Adrenal gland (tissue), 12 donors: ENCODE measurements around the gene EYA4. TPM values are rescaled to one million over a fixed set of nuclear protein-coding genes. Genes with fewer than 3 reads are reported as not detected.

Experiments
- DNase-seq, 7 donors: peaks; one replicate each; pipeline ENCODE4 v3.0.0-alpha.2; 2019 to 2020
- H3K27ac ChIP-seq, 5 donors: fragments of 200-600 bp; sonication (generic) in 4 of 5; 1 replicate in 3 of 5; 2 replicates in 2 of 5; pipeline versions ENCODE4 v1.5.1 to v1.8.0; 2016 to 2020; ENCODE audit warnings: mild to moderate bottlenecking in 1 of 5
- H3K27me3 ChIP-seq: fragments of 200-600 bp; 2 replicates; pipeline ENCODE4 v1.8.0; 2021
- H3K36me3 ChIP-seq, 2 donors: fragments of 200-600 bp; replicated peaks in 1 of 2; 1 replicate in 1 of 2; 2 replicates in 1 of 2; pipeline versions ENCODE4 v1.5.1 to v1.8.0; 2018 to 2022
- H3K4me1 ChIP-seq, 2 donors: fragments of 200-600 bp; replicated peaks in 1 of 2; 1 replicate in 1 of 2; 2 replicates in 1 of 2; pipeline versions ENCODE4 v1.5.1 to v1.8.0; 2018 to 2021
- H3K4me3 ChIP-seq, 4 donors: fragments of 200-600 bp; sonication (generic) in 3 of 4; one replicate each; pipeline ENCODE4 v1.5.1; 2016 to 2018
- H3K9me3 ChIP-seq, 3 donors: fragments of 200-600 bp; sonication (generic) in 1 of 3; replicated peaks in 1 of 3; 1 replicate in 2 of 3; 2 replicates in 1 of 3; pipeline versions ENCODE4 v1.5.1 to v1.8.0; 2016 to 2021
- POLR2A ChIP-seq, 2 donors: fragments of 450-650 bp; IDR thresholded peaks; one replicate each; pipeline ENCODE4 v1.6.1; 2017; ENCODE audit warnings: antibody characterized with exemption in 2 of 2, mild to moderate bottlenecking in 2 of 2, moderate library complexity in 1 of 2
- WGBS, 4 donors: extraction: QIAGEN DNeasy Blood & Tissue Kit in 2 of 4; methylation state at CpG; one replicate each; pipeline versions ENCODE4 v1.1.5 to v1.1.7; 2013 to 2017; 5-methylcytosine and 5-hydroxymethylcytosine counted together
- intact Hi-C, 2 donors: fragments of 100-400 bp; cut with DNase I; formaldehyde crosslinking; loops; one replicate each; pipeline versions ENCODE4 v1.14.1 to v1.15.0; 2022 to 2023
- polyA plus RNA-seq, 3 donors: library from polyadenylated mRNA; stranded (reverse); fragments of 200-250 nt in 2 of 3; fragments of 350-450 nt in 1 of 3; fragmentation: Illumina TruSeq in 1 of 3; extraction: RNeasy Lipid Tissue Mini Kit (QIAGEN cat#74804) in 1 of 3; gene quantifications; one replicate each; pipeline ENCODE4 v1.2.3, GENCODE V29; 2013 to 2014
- total RNA-seq, 9 donors: library from RNA; depleted of rRNA in 4 of 9; stranded (reverse); fragments of >200 nt in 4 of 9; fragments of 120-200 nt in 1 of 9; fragmentation: NEBNext Ultra II Directional in 1 of 9; extraction: Animal tissue kit (Norgen Biotek cat#: 25700) in 1 of 9; gene quantifications; one replicate each; pipeline versions ENCODE4 v1.1.0 to v1.2.4, GENCODE V29; 2013 to 2023
- TF ChIP-seq, protein P1 (sequence below), 6 experiments: fragments of 450-650 bp in 4 of 6; fragments of 200-600 bp in 2 of 6; sonication (generic) in 1 of 6; IDR thresholded peaks; 1 replicate in 5 of 6; 2 replicates in 1 of 6; pipeline versions ENCODE4 v1.5.1 to v1.8.0; 2016 to 2021; ENCODE audit warnings: antibody characterized with exemption in 6 of 6, mild to moderate bottlenecking in 2 of 6, moderate library complexity in 1 of 6
- donor health status: healthy with polysubstance abuse.
- donor health status: Bipolar disorder and iron deficiency.
- donor health status: DM: yes; HTN: yes; CAD: no.
- donor health status: DM: no; HTN: no; CAD: no.
- donor health status: DM: no; HTN: no; CAD: no.
- donor health status: DM: yes; HTN: yes; CAD: no.

The EYA4 gene
- total and polyA plus RNA-seq, 12 donors, result 0.17 to 6.3 (median 1.6) TPM

DNA sequence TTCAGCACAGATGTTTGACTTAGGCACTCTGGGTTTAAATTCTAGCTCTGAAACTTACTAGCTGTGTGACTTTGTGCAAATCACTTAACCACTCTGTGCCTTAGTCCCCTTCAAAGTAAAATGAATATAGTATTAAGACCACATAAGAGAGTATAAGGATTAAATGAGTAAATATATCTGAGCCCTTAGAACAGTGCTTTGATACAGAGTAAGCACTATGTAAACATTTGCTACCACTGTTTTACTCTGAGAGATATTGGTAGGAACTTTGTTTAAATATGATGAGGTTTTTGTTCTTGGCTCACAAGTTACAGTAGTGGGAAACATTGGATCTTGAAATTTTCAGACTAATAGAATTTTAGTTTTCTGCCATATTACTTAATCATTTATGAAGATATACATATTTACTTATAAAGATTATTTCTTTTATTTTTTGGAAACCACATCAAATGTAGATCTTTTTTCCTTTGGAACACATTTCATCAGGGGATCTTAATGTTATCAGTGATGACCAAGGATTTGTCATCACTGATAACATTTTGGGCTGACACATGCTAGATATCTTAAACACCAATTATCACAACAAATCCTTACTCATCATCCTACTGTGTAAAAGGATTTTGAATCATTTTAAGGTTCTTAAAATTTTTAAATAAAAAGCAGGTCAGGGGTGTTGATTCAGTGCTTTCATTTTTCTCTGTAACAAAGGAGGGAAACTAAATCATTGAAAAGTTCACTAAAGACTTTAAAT is 226.2 kb downstream of the EYA4 start:
- intact Hi-C loops, result no loop called here
- DNase-seq, result no peak
- TF ChIP-seq POLR2A (IDR thresholded peaks at IDR 0.05), result no peak
- TF ChIP-seq, protein P1, sequence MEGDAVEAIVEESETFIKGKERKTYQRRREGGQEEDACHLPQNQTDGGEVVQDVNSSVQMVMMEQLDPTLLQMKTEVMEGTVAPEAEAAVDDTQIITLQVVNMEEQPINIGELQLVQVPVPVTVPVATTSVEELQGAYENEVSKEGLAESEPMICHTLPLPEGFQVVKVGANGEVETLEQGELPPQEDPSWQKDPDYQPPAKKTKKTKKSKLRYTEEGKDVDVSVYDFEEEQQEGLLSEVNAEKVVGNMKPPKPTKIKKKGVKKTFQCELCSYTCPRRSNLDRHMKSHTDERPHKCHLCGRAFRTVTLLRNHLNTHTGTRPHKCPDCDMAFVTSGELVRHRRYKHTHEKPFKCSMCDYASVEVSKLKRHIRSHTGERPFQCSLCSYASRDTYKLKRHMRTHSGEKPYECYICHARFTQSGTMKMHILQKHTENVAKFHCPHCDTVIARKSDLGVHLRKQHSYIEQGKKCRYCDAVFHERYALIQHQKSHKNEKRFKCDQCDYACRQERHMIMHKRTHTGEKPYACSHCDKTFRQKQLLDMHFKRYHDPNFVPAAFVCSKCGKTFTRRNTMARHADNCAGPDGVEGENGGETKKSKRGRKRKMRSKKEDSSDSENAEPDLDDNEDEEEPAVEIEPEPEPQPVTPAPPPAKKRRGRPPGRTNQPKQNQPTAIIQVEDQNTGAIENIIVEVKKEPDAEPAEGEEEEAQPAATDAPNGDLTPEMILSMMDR (IDR thresholded peaks at IDR 0.05), result no peak
- no peaks in the 10 kb centered on the region for H3K9me3 ChIP-seq
- no peaks in the 10 kb centered on the region for H3K27me3 ChIP-seq
- H3K4me3 ChIP-seq, result no peak overlapping the region
- H3K27ac ChIP-seq, result no peak overlapping the region
- no peaks in the 10 kb centered on the region for H3K4me1 ChIP-seq
- no peaks in the 10 kb centered on the region for H3K36me3 ChIP-seq

DNA sequence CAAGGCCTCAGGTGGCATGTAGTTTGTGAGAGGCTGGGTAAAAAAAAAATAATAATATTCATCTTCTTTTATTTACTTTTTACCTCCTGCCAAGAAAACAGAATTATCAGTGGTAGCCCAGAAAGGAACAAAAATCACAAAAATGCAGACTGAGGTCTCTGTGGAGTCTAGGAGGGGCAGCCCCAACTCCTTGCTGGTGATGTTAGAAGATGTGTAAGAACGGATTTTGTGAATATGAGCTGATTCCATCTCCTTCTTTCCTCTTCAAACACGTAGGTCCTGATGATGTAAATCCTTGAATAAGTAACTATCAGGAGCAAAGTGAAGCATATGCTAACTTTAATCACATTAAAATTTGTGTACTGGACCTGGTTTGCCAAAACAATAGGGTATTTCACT is 226.8 kb downstream of the EYA4 start:
- Histone ChIP-seq H3K27me3 (no peaks in the 10 kb centered on the region), H3K27ac (no peak overlapping the region), H3K9me3 (no peaks in the 10 kb centered on the region), H3K36me3 (no peaks in the 10 kb centered on the region), H3K4me3 (no peak overlapping the region), H3K4me1 (no peaks in the 10 kb centered on the region)
- no peak for TF ChIP-seq POLR2A (IDR thresholded peaks at IDR 0.05)
- TF ChIP-seq, protein P1 (IDR thresholded peaks at IDR 0.05), result no peak
- intact Hi-C loops, result no loop called here
- no peak for DNase-seq
- WGBS, 4 donors, result 54 to 62% (median 59%) methylated on average over 2 of the region's 2 CpGs

DNA sequence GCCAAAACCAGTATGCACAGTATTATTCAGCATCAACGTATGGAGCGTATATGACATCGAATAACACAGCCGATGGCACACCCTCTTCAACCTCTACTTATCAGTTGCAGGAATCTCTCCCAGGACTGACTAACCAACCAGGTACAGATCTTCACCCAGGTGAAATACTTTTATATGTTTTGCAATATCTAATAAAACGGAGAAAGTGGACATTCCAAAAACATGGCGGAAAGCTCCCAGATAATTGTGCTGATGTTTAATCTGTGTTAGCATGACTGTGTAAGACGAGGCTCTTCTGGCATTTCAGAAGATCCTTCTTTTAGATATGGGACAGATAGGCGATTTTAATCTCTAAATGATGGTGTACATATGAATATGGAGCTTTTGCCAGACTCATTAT is 227.4 kb downstream of the EYA4 start:
- WGBS, 4 donors, result 87 to 90% (median 88%) methylated on average over 8 of the region's 8 CpGs
- Histone ChIP-seq H3K4me3 (no peak overlapping the region), H3K27me3 (no peaks in the 10 kb centered on the region), H3K9me3 (no peaks in the 10 kb centered on the region), H3K4me1 (no peaks in the 10 kb centered on the region), H3K27ac (no peak overlapping the region), H3K36me3 (no peaks in the 10 kb centered on the region)
- no peak for DNase-seq
- TF ChIP-seq POLR2A (IDR thresholded peaks at IDR 0.05), result no peak
- TF ChIP-seq, protein P1 (IDR thresholded peaks at IDR 0.05), result no peak
- intact Hi-C loops, result no loop called here

DNA sequence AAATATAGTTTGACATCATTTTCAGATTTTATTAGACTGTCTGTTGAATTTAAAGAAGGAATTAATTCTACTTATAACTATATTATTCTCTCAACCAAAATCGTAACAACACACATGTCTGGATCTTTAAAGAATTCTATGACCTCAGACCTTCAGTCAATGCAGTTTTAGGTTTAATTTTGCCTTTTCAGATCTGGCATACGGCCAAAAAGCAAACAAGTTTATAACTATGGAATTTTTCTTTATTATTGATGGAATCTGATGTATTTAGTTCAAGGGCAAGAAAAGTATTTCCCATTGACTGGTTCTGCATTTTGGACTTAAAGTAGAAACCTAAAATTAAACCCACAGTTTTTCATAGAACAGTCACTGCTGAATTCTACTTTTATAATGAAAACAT is 233.4 kb downstream of the EYA4 start:
- Histone ChIP-seq H3K4me3 (no peak overlapping the region), H3K4me1 (no peaks in the 10 kb centered on the region), H3K9me3 (no peaks in the 10 kb centered on the region), H3K36me3 (no peaks in the 10 kb centered on the region), H3K27me3 (no peaks in the 10 kb centered on the region), H3K27ac (no peak overlapping the region)
- TF ChIP-seq, protein P1 (IDR thresholded peaks at IDR 0.05), result no peak
- no peak for TF ChIP-seq POLR2A (IDR thresholded peaks at IDR 0.05)
- 43 to 60% (median 53%) methylated on average over 2 of the region's 2 CpGs for WGBS, 4 donors
- DNase-seq, result no peak
- intact Hi-C loops, result no loop called here
